ENCODE data around the gene COL25A1.

DNA sequence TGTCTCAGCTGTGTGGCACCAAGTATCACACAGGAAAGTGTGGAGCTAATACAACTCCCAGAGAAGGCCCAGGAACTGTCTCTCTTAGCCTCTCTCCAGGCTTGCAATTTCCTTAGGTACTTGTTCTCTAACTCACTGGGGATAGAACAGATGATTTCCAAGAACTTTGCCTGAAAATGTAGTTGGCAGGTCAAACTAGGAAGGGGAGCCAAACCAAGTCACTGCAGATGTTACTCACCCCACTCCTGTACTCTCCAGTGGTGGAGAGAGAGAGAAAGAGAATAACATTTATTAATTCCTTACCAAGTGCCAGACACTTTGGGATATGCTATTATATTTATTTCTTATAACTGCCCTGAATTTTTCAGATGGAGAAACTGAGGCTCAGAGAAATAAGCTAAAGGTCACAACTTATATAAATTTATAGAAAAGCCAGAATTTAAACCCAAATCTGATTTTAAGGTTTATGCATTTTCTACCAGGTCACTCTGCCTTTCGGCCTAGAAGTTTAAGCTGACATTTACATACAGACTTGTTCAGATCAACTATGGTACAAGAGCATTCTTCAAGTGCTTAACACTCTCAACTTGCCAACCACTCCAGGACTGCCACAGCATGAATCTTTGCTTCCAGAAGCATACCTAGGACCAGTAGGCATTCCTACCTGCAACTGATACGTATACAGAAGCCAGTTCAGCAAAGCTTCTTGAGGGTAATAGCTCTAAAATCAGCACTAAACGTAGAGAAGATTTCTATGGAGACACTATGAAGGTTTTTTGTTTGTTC lies 291.0 kb downstream of the COL25A1 start:
- TF ChIP-seq, protein P1, sequence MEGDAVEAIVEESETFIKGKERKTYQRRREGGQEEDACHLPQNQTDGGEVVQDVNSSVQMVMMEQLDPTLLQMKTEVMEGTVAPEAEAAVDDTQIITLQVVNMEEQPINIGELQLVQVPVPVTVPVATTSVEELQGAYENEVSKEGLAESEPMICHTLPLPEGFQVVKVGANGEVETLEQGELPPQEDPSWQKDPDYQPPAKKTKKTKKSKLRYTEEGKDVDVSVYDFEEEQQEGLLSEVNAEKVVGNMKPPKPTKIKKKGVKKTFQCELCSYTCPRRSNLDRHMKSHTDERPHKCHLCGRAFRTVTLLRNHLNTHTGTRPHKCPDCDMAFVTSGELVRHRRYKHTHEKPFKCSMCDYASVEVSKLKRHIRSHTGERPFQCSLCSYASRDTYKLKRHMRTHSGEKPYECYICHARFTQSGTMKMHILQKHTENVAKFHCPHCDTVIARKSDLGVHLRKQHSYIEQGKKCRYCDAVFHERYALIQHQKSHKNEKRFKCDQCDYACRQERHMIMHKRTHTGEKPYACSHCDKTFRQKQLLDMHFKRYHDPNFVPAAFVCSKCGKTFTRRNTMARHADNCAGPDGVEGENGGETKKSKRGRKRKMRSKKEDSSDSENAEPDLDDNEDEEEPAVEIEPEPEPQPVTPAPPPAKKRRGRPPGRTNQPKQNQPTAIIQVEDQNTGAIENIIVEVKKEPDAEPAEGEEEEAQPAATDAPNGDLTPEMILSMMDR (conservative IDR thresholded peaks at IDR 0.05): no peak
- no peak for TF ChIP-seq ZFX (IDR thresholded peaks at IDR 0.05)
